Measurements from ENCODE around the gene RRP8. TPM values are rescaled to one million over a fixed set of nuclear protein-coding genes. Genes with fewer than 3 reads are reported as not detected.

RRP8 gene
- total RNA-seq, 1 experiment from 2014 or later = 18.0 TPM

GRCh38 chr11:6545917-6546605 is 57.4 kb downstream of the RRP8 start:
- Histone ChIP-seq H3K36me3 (replicated peaks; ENCODE audit: control insufficient read depth, insufficient read depth, low read length) (no peaks in the 10 kb centered on the region), H3K4me3 (ENCODE audit: insufficient read depth, low read depth, low read length) (no peak overlapping the region), H3K27me3 (ENCODE audit: control insufficient read depth, insufficient read depth, low read length) (no peaks in the 10 kb centered on the region)
- no peak for DNase-seq

Other genes with a start within 250 kb of the RRP8 start
- 6.2 and 13.3 TPM in 2 replicates for gene SMPD1, start 213.1 kb downstream of the RRP8 start, total RNA-seq (2014; rRNA removed; shearing (Covaris generic))
- gene APBB1, start 184.5 kb downstream of the RRP8 start, total RNA-seq (2014; rRNA removed; shearing (Covaris generic)) = 42.5 and 57.2 TPM in 2 replicates
- 3.2 TPM in 1 of 2 replicates, not detected in the other for gene HPX, start 162.6 kb downstream of the RRP8 start, total RNA-seq (2014; rRNA removed; shearing (Covaris generic))
- 18.3 and 24.9 TPM in 2 replicates for gene TRIM3, start 129.7 kb downstream of the RRP8 start, total RNA-seq (2014; rRNA removed; shearing (Covaris generic))
- gene ARFIP2, start 122.3 kb downstream of the RRP8 start, total RNA-seq (2014; rRNA removed; shearing (Covaris generic)) = 56.0 and 57.1 TPM in 2 replicates
- 23.1 and 24.9 TPM in 2 replicates for gene TIMM10B, start 122.1 kb downstream of the RRP8 start, total RNA-seq (2014; rRNA removed; shearing (Covaris generic))
- gene DNHD1, start 106.3 kb downstream of the RRP8 start, total RNA-seq (2014; rRNA removed; shearing (Covaris generic)) = 5.9 and 11.2 TPM in 2 replicates
- gene ILK, start 158 bp upstream of the RRP8 start, total RNA-seq (2014; rRNA removed; shearing (Covaris generic)) = 114 and 130 TPM in 2 replicates
- 121 and 198 TPM in 2 replicates for gene TAF10, start 8.6 kb upstream of the RRP8 start, total RNA-seq (2014; rRNA removed; shearing (Covaris generic))
- 13.9 and 17.1 TPM in 2 replicates for gene TPP1, start 15.8 kb upstream of the RRP8 start, total RNA-seq (2014; rRNA removed; shearing (Covaris generic))
- 15.7 and 16.8 TPM in 2 replicates for gene DCHS1, start 52.2 kb upstream of the RRP8 start, total RNA-seq (2014; rRNA removed; shearing (Covaris generic))
- 72.9 and 110 TPM in 2 replicates for gene MRPL17, start 79.7 kb upstream of the RRP8 start, total RNA-seq (2014; rRNA removed; shearing (Covaris generic))
- 0.07 TPM in 2 replicates for gene OR2AG2, start 168.4 kb upstream of the RRP8 start, total RNA-seq (2014; rRNA removed; shearing (Covaris generic))
- gene OR2AG1, start 179.4 kb upstream of the RRP8 start, total RNA-seq (2014; rRNA removed; shearing (Covaris generic)) = not detected in 2 replicates
- gene OR6A2, start 196.1 kb upstream of the RRP8 start, total RNA-seq (2014; rRNA removed; shearing (Covaris generic)) = 0.04 and 0.07 TPM in 2 replicates
- not detected in 2 replicates for gene OR10A5, start 242.1 kb upstream of the RRP8 start, total RNA-seq (2014; rRNA removed; shearing (Covaris generic))